Activated CD4-positive, alpha-beta T cell treated with anti-CD3 and anti-CD28 coated beads, Interleukin-2, amount 50 U/mL, for 24 hours (primary cell): ENCODE data around the gene ABL1.

Experiments
- DNase-seq, 2 donors: peaks; one replicate each; pipeline ENCODE4 v3.0.0-alpha.2; 2020; ENCODE audit warnings: low read depth in 1 of 2, low spot score in 1 of 2

ABL1 gene

GRCh38 chr9:130930804-130931349 lies 95.8 kb downstream of the ABL1 start:
- no peak for DNase-seq

DNA sequence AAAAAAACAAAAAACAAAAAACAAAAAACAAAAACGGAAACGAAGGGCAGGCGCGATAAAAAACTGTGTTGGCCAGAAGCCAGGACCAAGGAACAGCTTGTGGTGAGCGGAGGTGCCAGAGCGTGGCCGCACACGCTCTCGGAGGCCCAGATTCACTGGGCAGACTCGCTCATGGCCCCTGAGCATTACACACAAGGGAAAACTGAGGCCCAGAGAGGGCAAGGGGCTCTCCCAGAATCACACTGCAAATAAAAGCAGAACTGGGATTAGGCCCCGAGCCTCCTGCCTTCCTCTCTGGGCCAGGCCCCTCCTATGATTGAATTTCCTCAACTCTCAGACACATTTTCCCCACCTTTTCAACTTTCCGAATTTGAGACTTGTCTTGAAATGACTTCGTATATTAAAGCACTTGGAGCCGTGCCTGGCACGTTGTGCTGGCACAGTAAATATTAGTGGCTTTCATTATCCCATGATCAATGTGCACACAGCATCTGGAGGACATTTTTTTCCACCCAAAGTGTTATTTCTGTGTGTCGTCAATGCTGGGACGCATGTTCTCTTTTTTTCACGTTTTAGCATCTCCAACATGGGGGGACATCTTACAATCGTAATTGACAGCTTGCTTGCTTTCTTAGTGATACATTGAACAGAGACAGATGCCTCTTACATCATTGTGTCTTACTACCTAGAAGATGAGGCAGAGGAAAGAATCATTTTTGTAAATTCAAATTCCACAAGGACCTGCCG lies 96.6 kb downstream of the ABL1 start:
- DNase-seq = no peak

GRCh38 chr9:130932255-130933079 lies 97.4 kb downstream of the ABL1 start:
- DNase-seq = no peak

DNA sequence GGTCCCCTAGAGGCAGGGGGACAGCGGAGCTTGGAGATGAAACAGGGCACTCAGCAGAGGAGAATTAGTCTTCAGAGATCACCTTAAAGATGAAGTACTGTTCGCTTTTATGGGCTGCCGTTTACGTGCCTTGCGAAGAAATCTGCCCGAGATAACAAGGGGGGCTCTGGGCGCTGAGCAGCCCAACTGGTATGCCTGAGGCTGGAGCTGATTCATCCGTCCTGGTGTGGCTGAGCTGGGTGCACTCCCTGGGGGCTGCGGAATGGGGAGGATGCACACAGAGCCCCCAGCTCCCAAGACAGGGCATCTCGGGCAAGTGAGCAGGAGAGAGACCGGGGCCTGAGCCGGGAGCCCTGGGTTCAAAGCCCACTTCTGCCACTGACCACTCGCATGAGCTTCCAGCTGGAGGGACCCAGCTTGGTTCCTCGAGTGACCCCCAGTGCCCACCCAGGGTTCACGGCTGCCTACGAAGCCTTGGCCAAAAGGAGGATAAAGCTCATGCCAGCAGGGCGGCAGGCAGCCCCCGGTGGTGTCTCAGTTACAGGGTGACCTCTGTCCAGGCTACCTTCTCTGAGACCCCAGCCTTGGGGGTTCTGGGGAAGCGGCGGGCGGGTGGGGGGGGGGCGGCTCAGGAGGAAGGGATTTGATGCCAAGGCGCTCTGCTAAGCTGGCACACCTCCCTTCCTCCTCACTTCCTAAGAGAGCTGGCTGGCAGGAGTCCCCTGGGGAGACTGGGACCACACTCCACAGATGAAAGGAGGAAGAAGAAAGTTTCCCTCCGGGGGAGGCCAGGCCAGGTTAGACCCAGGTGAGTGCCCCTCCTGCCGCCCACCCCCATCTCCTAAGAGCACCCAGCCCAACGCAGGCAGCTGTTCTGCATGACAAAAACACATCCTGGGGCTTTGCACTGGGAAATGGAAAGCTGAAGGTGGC lies 98.3 kb downstream of the ABL1 start:
- no peak for DNase-seq

DNA sequence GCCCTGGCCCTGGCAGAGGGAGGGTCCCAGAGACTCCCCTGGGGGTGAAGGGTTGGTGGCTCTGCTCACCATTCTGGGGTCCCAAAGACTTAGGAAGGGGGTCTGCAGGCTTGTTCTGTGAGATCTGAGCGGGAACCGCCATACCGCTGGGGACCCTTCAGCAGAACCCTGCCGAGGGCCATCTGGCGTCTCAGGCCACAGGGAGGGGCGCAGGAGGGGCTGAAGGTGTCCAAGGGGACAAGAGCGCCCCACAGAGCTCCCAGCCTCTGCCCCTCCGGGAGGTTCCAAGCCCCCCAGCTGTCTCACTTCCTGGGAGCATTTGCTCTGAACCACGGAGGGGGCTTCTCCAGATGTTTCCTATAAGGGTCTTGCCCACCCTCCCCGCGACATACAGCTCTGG lies 99.2 kb downstream of the ABL1 start:
- no peak for DNase-seq

DNA sequence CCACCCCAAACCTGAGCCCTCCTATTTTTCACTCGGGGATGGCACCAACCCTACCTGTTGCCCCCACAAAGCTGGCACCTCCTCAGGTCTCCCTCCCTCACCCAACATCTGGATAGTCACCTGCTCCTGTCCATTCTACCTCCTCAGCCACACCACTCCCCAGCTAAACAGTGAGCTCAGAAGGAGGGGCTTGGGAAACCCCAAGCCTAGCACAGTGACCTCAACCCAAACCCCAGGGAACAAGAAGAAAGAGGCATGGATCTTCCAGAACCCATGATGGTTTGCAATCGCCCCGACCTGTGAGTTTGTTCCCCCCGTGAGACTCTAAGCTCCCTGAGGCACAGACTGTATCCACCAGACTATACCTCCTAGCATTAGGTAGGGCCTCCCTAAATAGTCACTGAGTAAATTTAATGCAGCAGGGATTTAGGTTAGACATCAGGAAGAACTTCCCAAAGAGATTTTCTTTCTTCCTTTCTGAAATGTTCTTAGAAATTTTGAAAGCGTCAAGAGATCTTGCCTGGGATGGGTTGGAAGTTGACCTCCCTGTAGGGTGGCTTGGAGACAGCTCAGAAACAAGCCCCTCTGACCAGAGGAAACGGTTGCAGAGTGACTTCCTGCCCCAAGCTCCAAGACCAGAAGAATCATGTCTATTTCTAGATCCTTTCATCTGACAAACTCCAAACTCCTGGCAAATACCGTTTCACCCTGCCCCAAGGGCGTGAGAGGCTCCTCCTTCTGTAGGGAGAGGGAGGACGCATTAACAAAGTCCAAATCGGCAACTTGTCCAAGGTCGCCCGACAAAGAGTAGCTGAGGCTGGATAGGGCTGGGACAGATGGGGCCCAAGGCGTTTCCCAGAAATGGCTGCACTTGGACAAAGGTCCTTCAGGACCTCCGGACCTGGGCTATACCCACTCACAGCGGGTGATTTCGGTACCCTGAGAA lies 99.9 kb downstream of the ABL1 start:
- DNase-seq = no peak

GRCh38 chr9:130935648-130936271 lies 100.7 kb downstream of the ABL1 start:
- no peak for DNase-seq

- DNase-seq = no peak
Observed at GRCh38 chr9:130936285-130937117, 101.4 kb downstream of the ABL1 start.
